Measurements from ENCODE around the gene TSPAN9. TPM values are rescaled to one million over a fixed set of nuclear protein-coding genes. Genes with fewer than 3 reads are reported as not detected.
A peak's percentile ranks its signal among the peaks of the same experiment; 100 is the strongest.

Gene TSPAN9
- total RNA-seq, 2 donors from 2014 or later, result 0.65 to 2.7 TPM

DNA sequence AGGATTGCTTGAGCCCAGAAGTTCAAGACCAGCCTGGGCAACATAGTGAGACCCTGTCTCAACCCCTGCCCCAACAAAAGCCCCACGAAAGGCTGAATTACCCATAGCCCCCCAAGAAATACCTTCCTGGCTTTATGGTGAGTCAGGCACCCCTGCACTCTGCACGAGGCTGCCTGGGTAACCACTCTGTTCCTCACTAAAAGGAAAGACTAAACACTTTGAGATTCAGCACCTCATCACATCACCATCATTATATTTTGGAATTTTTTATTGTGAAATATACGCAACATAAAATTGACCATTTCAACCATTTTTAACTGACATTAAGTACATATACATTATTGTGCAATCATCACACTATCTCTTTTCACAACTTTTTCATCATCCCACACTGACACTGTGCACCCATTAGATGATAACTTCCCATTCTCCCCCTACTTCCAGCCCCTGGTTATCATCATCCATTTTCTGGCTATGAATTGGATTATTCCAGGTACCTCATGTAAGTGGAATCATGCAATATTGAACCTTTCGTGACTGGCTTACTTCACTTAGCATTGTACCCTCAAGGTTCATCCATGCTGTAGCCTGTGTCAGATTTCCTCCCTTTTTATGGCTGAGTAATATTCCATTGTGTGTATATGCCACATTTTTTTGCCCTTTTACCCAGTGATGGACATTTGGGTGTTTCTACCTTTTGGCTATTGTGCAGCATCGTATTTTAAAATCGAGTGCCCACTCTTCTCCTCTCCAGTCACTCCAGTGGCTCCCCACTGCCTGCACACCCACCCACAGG is 51.5 kb downstream of the TSPAN9 start:
- no peak overlapping the region for H3K4me3 Mint-ChIP-seq
- H3K27me3 Mint-ChIP-seq, result peaks cover 48% of the 10 kb centered on the region
- no peaks in the 10 kb centered on the region for H3K36me3 Mint-ChIP-seq (ENCODE audit: low read depth)
- peaks cover 4% of the 10 kb centered on the region for H3K9me3 Mint-ChIP-seq
- ATAC-seq (replicated peaks), result no peak
- peaks cover 6% of the 10 kb centered on the region for H3K4me1 Mint-ChIP-seq
- H3K27ac Mint-ChIP-seq, result no peak overlapping the region

DNA sequence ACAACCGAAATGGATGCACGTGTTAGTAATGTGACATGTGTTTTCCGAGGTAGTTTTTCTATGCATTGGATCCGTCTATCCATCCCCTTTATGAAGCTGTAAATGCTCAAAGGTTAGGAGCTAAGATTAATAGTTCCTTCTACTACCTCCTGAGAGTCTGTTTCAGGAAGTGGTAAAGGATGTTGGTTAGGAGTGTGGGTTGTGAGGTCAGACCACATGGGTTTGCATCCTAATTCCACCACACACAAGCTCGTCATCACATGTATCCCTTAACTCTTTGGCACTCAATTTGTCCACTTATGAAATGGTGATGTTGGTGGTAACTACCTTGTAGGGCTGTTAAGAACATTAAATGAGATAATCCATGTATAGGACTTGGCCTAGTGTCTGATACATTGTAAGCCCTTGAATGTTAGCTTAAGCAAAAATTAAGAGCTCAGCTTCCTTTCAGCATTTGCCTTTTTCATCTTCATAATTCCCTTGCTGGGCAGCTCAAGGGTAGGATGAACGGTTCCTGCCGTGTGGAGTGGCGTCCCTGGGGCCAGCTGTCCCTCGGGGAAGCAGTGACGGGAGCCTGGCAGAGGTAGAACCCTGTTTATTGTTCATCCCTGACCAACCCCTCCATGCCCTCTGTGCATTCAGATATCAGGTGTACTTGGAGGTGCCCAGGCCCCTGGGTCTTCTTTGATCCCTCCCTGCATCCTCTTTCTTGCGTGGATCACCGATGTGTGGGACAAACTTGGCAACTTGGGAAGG is 52.3 kb downstream of the TSPAN9 start:
- no peak overlapping the region for H3K27ac Mint-ChIP-seq
- H3K4me3 Mint-ChIP-seq, result peak overlapping the region; percentile 9
- H3K27me3 Mint-ChIP-seq, result peaks cover 49% of the 10 kb centered on the region
- peaks cover 4% of the 10 kb centered on the region for H3K9me3 Mint-ChIP-seq
- ATAC-seq (replicated peaks), result no peak
- peaks cover 6% of the 10 kb centered on the region for H3K4me1 Mint-ChIP-seq
- H3K36me3 Mint-ChIP-seq (ENCODE audit: low read depth), result no peaks in the 10 kb centered on the region

DNA sequence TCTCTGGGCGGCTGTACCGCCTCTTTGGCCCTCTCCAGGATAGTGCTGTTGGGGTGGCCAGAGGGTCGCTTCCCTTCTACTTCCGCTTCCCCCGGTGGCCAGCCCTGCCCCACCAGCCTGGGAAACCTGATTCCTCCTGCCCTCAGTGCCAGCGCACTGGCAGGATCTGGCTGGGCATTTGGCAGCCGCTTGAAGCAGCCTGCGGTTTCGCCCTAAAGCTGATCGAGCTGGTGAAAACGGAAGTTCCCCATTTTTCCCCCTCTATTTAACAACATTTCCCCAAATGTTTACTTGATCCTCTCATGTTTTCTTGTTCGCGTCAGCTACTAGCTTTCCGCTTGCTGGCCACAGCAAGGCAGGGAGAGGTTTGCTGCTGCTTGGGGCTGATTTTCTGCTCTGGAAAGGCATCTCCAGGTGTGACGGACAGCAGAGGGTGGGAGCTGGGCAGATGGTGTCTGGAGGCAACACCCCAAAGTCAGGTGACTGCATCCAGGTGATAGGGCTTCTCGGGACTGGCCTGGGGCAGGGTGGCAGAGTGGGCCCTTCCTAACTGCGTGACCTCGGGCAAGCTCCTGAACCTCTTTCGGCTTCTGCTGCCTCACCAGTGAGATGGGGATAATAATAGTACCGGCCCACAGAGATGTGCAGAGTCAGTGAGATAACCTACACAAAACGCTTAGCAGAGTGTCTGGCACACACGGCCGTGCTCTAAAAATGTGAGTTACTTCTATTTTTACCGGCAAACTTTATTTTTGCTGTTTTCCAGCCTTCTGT is 53.1 kb downstream of the TSPAN9 start:
- Mint-ChIP-seq H3K27me3 (peaks cover 53% of the 10 kb centered on the region), H3K4me1 (peaks cover 6% of the 10 kb centered on the region), H3K36me3 (ENCODE audit: low read depth) (no peaks in the 10 kb centered on the region), H3K9me3 (peaks cover 4% of the 10 kb centered on the region), H3K4me3 (peak overlapping the region; percentile 9), H3K27ac (no peak overlapping the region)
- no peak for ATAC-seq (replicated peaks)

DNA sequence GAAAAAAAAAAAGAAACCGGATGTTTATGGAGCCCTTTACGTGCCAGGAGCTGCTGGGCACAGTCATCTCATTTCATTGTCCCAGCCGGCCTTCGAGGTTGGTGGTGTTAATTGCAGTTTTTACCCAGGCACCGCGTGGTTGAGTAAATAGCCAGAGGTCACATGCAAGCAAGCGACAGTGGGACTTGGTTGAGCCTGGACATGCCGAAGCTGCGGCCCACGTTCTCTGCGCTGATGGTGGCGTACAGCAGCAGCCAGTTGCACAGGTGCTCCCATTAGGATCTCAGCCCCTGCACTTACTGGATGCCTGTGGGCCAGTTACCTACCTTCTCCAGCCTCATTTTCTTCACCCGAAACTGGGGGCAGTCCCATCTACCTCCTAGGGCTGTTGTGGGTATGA is 54.0 kb downstream of the TSPAN9 start:
- no peaks in the 10 kb centered on the region for H3K36me3 Mint-ChIP-seq (ENCODE audit: low read depth)
- H3K4me1 Mint-ChIP-seq, result peaks cover 6% of the 10 kb centered on the region
- H3K9me3 Mint-ChIP-seq, result peaks cover 4% of the 10 kb centered on the region
- no peak for ATAC-seq (replicated peaks)
- peaks cover 51% of the 10 kb centered on the region for H3K27me3 Mint-ChIP-seq
- H3K4me3 Mint-ChIP-seq, result no peak overlapping the region
- H3K27ac Mint-ChIP-seq, result no peak overlapping the region

DNA sequence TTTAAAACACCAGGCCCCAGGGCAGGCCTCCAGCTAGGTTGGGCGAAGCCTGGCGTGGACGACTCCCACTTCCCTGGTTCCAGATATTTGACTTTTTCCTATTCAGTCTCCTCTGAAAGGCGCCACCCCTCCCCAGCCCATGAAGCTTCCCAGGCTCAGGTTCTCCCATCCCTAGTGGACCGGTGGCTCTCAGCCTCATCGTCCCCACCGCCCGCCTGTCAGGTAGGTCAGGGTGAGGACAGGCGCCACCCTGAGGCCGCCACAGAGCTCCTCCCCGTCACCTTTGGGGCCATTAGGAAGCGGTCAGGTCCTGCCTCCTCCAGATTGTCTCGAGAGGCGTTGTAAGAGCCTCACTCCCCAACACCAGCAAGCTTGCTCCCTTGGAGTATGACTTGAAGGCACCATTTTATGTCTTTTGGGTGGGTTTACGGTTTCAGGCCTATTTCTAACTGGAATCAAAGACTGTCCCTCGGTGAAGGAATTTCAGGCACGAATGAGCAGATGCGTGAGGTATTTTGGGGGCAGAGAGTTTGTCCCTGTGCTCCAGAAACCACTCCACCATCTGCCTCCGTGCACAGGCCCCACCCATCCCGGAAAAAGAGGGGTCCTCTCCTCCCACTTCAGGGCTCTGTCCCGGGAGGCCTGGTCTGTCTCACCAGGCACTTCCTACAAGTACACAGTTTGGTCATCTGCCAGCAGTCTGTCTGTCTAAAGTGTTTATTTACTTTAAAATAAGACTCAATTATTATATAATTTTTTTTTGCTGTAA is 55.6 kb downstream of the TSPAN9 start:
- Mint-ChIP-seq H3K27ac (no peak overlapping the region), H3K4me3 (no peak overlapping the region), H3K36me3 (ENCODE audit: low read depth) (no peaks in the 10 kb centered on the region), H3K4me1 (peaks cover 6% of the 10 kb centered on the region), H3K9me3 (peaks cover 4% of the 10 kb centered on the region), H3K27me3 (peaks cover 51% of the 10 kb centered on the region)
- no peak for ATAC-seq (replicated peaks)

DNA sequence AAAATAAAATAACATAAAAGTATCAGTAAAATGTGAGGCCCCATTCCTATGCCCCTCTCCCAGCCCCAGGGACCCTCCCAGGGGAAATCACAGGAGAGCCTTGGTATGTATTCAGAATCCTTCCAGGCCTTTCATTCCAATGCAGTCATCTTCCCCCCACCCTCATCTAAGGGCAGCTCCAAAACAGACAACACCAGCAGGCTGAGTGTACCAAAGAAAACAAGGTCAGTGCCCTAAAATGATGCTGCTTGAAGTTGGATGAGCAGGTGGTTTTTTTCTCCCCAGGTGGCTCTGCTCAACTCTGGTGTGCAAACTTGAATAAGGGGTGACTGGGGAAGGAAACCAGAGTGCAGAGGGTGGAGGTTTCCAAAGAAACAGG is 56.2 kb downstream of the TSPAN9 start:
- Mint-ChIP-seq H3K4me1 (peaks cover 6% of the 10 kb centered on the region), H3K27me3 (peaks cover 47% of the 10 kb centered on the region), H3K36me3 (ENCODE audit: low read depth) (no peaks in the 10 kb centered on the region), H3K4me3 (no peak overlapping the region), H3K27ac (no peak overlapping the region), H3K9me3 (peaks cover 4% of the 10 kb centered on the region)
- no peak for ATAC-seq (replicated peaks)

DNA sequence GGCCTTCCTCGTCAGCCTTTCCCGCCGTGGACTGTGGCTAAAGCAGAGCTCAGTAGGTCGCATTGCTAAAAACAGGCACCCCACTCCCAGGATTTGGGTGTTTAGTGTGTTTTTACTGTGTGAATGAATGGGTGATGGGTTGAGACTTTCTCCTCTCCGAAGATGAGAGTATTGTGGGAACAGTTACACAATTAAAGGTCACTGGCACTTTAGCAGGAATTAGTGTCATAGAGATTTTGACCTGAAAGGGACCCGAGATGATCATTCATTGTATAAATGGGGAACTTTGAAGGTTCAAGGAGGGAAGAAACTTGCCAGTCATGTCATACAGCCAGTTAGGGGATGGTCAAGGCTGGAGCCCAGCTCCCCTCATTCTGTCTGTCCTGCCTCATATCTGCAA is 56.9 kb downstream of the TSPAN9 start:
- no peak for ATAC-seq (replicated peaks)
- no peak overlapping the region for H3K4me3 Mint-ChIP-seq
- H3K27me3 Mint-ChIP-seq, result peaks cover 41% of the 10 kb centered on the region
- no peak overlapping the region for H3K27ac Mint-ChIP-seq
- peaks cover 2% of the 10 kb centered on the region for H3K9me3 Mint-ChIP-seq
- H3K36me3 Mint-ChIP-seq (ENCODE audit: low read depth), result no peaks in the 10 kb centered on the region
- peaks cover 4% of the 10 kb centered on the region for H3K4me1 Mint-ChIP-seq

DNA sequence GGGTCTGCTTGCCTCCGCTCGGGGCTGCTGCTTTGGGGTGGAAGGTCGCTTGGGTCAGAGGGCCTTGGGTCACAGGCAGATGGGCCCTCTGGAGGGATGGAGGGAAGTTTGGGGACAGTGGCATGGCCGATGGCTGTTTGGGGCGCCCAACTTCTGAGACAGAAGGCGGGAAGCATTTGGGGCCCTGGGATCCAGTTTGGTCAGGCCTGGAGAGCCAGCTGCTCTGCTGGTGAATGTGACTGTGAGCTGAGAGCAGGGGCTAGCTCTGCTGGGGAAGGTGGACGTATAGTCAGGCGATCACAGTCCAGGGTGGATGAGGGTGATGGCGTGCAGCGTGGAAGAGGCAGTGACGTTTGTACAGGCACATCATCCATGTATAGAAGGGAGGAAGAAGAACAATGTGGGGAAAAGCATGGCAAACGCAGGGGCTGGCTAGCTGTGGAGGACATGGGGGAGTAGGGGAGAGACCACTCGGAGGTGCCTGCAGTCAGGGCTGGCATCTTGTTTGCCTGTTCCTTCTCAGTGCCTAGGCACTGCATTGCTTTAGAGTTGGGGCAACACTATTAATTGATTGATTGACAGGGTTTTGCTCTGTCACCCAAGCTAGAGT is 57.5 kb downstream of the TSPAN9 start:
- Mint-ChIP-seq H3K4me3 (no peak overlapping the region), H3K9me3 (no peaks in the 10 kb centered on the region), H3K27ac (no peak overlapping the region), H3K4me1 (no peaks in the 10 kb centered on the region), H3K27me3 (peaks cover 38% of the 10 kb centered on the region), H3K36me3 (ENCODE audit: low read depth) (no peaks in the 10 kb centered on the region)
- ATAC-seq (replicated peaks), result no peak

DNA sequence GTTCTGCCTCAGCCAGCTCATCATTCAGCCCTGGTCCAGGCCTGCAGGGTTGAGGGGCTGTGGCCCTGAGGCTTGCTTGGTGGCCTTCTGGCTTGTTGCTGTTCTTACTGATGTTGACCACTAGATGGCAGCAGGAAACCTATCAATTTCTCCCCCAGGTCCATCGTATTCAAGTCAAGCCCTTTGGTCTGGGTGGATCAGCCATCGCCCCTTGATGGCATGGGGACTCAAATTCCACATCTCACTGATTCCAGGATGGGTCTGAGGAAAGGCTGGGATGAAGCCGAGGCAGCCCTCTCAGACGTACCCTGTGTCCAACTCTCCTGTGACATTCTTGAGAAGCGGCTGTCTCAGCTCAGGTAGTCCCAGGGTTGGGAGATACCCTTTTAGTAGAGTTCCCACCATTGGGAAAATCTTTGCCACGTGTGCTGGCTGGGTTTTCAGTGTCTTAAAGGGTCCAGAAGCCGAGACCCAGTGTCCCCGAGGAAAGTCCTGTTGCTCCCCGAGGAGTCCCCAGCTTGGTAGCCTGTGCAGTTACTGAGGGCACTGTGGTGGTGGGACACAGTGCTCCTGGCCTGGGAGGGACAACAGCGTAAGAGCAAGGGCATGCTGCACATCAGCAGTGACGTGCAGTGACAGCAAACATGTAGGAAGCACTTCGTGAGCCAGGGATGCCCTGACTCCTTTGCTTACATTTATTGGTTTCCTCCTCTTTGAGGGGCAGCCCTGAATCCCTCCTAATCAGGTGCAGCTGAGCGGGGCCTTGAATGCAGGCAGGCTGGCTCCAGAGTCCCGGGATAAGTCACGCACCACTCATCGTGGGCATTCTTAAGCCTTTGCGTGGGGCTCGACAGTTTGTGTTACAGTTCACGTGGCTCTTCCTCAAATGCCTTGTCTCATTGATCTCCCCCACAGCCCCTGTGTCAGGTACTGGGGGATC is 58.6 kb downstream of the TSPAN9 start:
- no peaks in the 10 kb centered on the region for H3K36me3 Mint-ChIP-seq (ENCODE audit: low read depth)
- H3K4me3 Mint-ChIP-seq, result no peak overlapping the region
- H3K27me3 Mint-ChIP-seq, result peaks cover 39% of the 10 kb centered on the region
- peak; percentile 70 for ATAC-seq (replicated peaks)
- no peak overlapping the region for H3K27ac Mint-ChIP-seq
- no peaks in the 10 kb centered on the region for H3K4me1 Mint-ChIP-seq
- H3K9me3 Mint-ChIP-seq, result no peaks in the 10 kb centered on the region

DNA sequence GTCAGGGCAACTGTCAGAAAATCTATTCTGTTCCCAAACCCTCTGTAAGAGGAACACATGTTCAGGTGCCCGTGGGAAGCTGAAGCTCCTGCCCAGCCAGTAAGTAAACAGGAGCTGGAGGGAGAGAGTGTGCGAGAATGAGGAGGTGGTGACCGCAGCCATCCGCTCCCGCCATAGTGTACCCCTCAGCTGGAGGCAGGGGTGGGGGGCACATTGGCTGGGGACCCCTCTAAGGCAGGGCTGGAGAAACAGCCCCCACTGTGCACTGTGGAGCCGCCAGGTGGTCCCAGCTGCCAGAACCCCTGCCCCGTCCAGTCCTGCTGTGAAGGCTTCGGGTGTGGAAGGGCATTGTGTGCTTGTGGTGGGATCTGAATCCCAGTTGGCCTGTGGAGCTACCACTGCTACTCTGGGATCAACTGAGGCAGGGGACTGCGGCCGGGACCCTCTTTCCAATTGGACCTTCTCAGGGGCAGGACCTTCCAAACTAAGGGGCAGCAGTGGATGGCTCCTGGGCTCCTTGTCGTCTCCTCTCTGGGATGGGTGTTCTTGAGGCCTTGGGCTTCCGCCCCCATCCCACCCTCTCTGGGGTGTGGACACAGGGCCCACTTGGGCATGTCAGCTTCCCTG is 59.6 kb downstream of the TSPAN9 start:
- H3K9me3 Mint-ChIP-seq, result no peaks in the 10 kb centered on the region
- no peaks in the 10 kb centered on the region for H3K36me3 Mint-ChIP-seq (ENCODE audit: low read depth)
- no peak overlapping the region for H3K4me3 Mint-ChIP-seq
- ATAC-seq (replicated peaks), result no peak
- peaks cover 38% of the 10 kb centered on the region for H3K27me3 Mint-ChIP-seq
- H3K4me1 Mint-ChIP-seq, result no peaks in the 10 kb centered on the region
- H3K27ac Mint-ChIP-seq, result no peak overlapping the region

DNA sequence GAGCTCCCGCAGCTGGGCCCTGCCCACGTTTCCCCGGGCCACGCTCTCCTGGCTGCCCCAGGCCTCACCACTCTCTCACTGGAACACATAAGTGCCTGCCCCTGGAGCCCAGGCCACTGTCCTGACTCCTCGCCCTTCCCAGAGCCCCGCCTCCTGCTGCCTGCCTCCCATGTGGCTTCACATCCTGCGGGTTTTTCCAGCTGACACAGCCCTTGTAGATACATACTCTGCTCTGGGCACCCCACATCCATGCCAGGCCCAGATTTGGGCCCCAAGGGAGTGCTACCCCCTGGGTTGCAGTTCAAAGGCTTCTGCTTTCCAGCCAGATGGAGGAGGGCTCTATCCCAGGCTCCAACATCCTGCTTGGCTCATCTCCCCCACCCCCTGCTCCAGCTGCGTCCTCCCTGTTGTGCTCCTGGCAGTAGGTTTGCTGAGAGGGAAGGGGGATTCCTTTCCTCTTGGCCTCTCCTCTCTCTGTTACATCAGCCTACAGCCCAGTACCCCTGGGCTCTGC is 60.1 kb downstream of the TSPAN9 start:
- H3K9me3 Mint-ChIP-seq, result no peaks in the 10 kb centered on the region
- no peaks in the 10 kb centered on the region for H3K4me1 Mint-ChIP-seq
- H3K36me3 Mint-ChIP-seq (ENCODE audit: low read depth), result no peaks in the 10 kb centered on the region
- ATAC-seq (replicated peaks), result no peak
- H3K27me3 Mint-ChIP-seq, result peaks cover 32% of the 10 kb centered on the region
- H3K4me3 Mint-ChIP-seq, result no peak overlapping the region
- no peak overlapping the region for H3K27ac Mint-ChIP-seq

DNA sequence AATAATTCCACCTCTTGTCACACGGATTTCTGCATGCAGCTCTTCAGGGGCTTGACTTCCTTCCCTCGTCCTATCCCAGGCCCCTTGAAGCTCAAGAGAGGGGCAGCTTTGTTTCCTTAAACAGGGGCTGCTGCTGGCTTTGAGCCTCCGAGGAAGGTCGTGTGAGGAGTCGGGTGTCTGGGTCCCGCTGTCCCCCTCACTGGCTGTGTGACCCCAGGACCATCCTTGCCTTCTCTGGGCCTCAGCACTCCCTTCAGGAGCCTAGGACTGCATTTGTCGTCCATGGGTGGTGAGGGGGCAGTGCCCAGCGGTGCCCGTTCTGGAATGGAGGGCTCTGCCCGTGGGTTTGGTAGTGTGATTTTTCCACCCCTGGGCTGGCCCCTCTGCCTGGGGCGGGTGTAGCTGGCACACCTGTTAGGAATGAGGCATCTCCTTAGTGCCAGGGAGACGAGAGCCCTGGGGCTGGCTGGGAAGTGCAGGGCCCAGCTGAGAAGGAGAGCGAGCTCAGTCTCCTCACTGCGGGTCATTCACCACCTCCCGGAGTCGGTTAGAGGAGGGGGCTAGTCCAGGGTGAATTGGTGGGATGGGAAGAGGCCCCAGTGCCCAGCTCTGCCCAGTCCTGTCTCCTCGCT is 60.8 kb downstream of the TSPAN9 start:
- H3K4me3 Mint-ChIP-seq, result no peak overlapping the region
- no peak for ATAC-seq (replicated peaks)
- no peaks in the 10 kb centered on the region for H3K4me1 Mint-ChIP-seq
- H3K27ac Mint-ChIP-seq, result no peak overlapping the region
- H3K9me3 Mint-ChIP-seq, result no peaks in the 10 kb centered on the region
- H3K36me3 Mint-ChIP-seq (ENCODE audit: low read depth), result no peaks in the 10 kb centered on the region
- H3K27me3 Mint-ChIP-seq, result peaks cover 29% of the 10 kb centered on the region

Measured in activated T-helper 17 cell treated with anti-CD3 and anti-CD28 coated beads, Interleukin-2, amount 50 U/mL, for 72 hours (primary cell).